Measurements from ENCODE around the gene OPCML.

The OPCML gene

DNA sequence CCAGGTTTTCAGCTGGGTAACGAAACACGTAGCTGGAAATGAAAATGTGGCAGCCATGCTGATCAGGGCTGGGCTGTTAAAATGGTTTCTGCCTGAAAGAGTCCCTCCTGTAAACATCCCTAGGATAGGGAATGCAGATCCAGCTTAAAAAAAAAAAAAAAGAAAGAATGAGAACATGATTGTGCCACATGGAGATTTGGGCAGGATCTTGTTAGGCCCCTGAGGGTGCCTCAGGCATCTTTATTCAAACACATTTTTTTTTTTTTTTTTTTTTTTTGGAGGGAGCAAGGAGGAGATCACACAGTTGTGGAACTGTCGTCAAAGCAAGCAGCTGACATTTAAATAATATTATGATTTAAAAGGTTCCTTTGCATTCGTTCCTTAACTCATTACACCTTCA, 900.3 kb downstream of the OPCML start:
- no peaks in the 10 kb centered on the region for H3K9me3 ChIP-seq (ENCODE audit: control insufficient read depth, insufficient read depth, low read length)
- no peaks in the 10 kb centered on the region for H3K79me2 ChIP-seq (ENCODE audit: control insufficient read depth, low read length)
- no peaks in the 10 kb centered on the region for H3K27me3 ChIP-seq (ENCODE audit: control insufficient read depth, low read length)
- H3F3A ChIP-seq (ENCODE audit: control insufficient read depth, insufficient read depth) = no peaks in the 10 kb centered on the region
- H3K27ac ChIP-seq (ENCODE audit: low read depth, low read length) = no peak overlapping the region
- no peaks in the 10 kb centered on the region for H3K4me1 ChIP-seq (ENCODE audit: control insufficient read depth, low read length)
- H3K4me2 ChIP-seq (ENCODE audit: low read length) = no peak overlapping the region
- no peaks in the 10 kb centered on the region for H3K36me3 ChIP-seq (ENCODE audit: control insufficient read depth, low read length)
- TF ChIP-seq, protein P1, sequence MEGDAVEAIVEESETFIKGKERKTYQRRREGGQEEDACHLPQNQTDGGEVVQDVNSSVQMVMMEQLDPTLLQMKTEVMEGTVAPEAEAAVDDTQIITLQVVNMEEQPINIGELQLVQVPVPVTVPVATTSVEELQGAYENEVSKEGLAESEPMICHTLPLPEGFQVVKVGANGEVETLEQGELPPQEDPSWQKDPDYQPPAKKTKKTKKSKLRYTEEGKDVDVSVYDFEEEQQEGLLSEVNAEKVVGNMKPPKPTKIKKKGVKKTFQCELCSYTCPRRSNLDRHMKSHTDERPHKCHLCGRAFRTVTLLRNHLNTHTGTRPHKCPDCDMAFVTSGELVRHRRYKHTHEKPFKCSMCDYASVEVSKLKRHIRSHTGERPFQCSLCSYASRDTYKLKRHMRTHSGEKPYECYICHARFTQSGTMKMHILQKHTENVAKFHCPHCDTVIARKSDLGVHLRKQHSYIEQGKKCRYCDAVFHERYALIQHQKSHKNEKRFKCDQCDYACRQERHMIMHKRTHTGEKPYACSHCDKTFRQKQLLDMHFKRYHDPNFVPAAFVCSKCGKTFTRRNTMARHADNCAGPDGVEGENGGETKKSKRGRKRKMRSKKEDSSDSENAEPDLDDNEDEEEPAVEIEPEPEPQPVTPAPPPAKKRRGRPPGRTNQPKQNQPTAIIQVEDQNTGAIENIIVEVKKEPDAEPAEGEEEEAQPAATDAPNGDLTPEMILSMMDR (IDR thresholded peaks at IDR 0.05; ENCODE audit: low read depth, low read length, poor library complexity, severe bottlenecking) = no peak
- no peak for TF ChIP-seq EZH2phosphoT487 (IDR thresholded peaks at IDR 0.05; ENCODE audit: borderline replicate concordance, low read length)
- H3K4me3 ChIP-seq (ENCODE audit: low read length) = no peak overlapping the region
- H3K9me2 ChIP-seq (replicated peaks; ENCODE audit: control insufficient read depth, low read length) = no peaks in the 10 kb centered on the region; the same call in 1 of the 2 replicates
- no peaks in the 10 kb centered on the region for H4K20me1 ChIP-seq (ENCODE audit: control insufficient read depth, insufficient read depth, low read depth, low read length)

DNA sequence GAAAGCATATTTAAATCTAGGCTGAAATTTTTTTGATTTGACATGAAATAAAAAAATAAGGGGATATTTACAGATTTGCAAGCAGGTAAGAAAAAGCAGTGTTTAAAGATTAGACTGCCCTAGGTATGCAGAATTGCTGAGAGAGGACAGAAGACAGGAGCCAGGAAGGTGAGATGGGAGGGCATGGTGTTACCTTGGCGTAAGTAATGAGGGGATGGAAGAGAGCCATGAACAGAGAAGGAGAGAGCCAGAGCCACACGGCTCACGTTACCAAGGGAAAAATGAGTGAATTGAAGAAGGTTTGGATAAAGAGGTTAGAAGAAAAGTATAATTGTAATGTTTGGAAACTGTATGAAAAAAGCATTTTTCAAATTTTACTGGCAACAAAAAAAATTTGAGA, 904.3 kb downstream of the OPCML start:
- Histone ChIP-seq H3K27ac (ENCODE audit: low read depth, low read length) (no peak overlapping the region), H3K79me2 (ENCODE audit: control insufficient read depth, low read length) (no peaks in the 10 kb centered on the region), H3K4me1 (ENCODE audit: control insufficient read depth, low read length) (no peaks in the 10 kb centered on the region), H3F3A (ENCODE audit: control insufficient read depth, insufficient read depth) (no peaks in the 10 kb centered on the region), H3K27me3 (ENCODE audit: control insufficient read depth, low read length) (no peaks in the 10 kb centered on the region), H3K9me2 (replicated peaks; ENCODE audit: control insufficient read depth, low read length) (no peaks in the 10 kb centered on the region; the same call in 1 of the 2 replicates), H4K20me1 (ENCODE audit: control insufficient read depth, insufficient read depth, low read depth, low read length) (no peaks in the 10 kb centered on the region), H3K4me3 (ENCODE audit: low read length) (no peak overlapping the region), H3K9me3 (ENCODE audit: control insufficient read depth, insufficient read depth, low read length) (no peaks in the 10 kb centered on the region), H3K36me3 (ENCODE audit: control insufficient read depth, low read length) (no peaks in the 10 kb centered on the region), H3K4me2 (ENCODE audit: low read length) (no peak overlapping the region)
- TF ChIP-seq, protein P1 (IDR thresholded peaks at IDR 0.05; ENCODE audit: low read depth, low read length, poor library complexity, severe bottlenecking) = no peak
- TF ChIP-seq EZH2phosphoT487 (IDR thresholded peaks at IDR 0.05; ENCODE audit: borderline replicate concordance, low read length) = no peak

DNA sequence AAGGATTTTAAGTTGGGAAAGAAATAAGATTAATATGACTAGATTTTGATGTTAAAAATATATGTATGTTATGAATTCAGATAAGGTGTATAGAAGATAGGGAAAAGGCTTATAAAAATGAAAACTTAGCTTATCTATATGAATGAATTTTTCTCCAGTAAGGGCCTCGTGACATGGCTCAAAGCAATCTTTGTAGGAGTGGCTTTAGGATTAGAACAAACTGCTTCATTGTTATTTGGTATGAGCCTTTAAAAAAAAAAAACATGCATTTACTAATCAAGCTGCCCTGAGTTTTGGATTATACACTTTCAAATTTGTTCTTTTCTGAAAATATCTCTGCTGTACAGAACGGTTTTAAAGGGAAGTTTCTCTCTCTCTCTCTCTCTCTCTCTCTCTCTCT, 905.9 kb downstream of the OPCML start:
- Histone ChIP-seq H3K27me3 (ENCODE audit: control insufficient read depth, low read length) (no peaks in the 10 kb centered on the region), H3F3A (ENCODE audit: control insufficient read depth, insufficient read depth) (no peaks in the 10 kb centered on the region), H3K79me2 (ENCODE audit: control insufficient read depth, low read length) (no peaks in the 10 kb centered on the region), H4K20me1 (ENCODE audit: control insufficient read depth, insufficient read depth, low read depth, low read length) (no peaks in the 10 kb centered on the region), H3K4me3 (ENCODE audit: low read length) (no peak overlapping the region), H3K27ac (ENCODE audit: low read depth, low read length) (no peak overlapping the region), H3K4me1 (ENCODE audit: control insufficient read depth, low read length) (no peaks in the 10 kb centered on the region), H3K4me2 (ENCODE audit: low read length) (no peak overlapping the region), H3K9me2 (replicated peaks; ENCODE audit: control insufficient read depth, low read length) (no peaks in the 10 kb centered on the region; the same call in 1 of the 2 replicates), H3K9me3 (ENCODE audit: control insufficient read depth, insufficient read depth, low read length) (no peaks in the 10 kb centered on the region), H3K36me3 (ENCODE audit: control insufficient read depth, low read length) (no peaks in the 10 kb centered on the region)
- TF ChIP-seq EZH2phosphoT487 (IDR thresholded peaks at IDR 0.05; ENCODE audit: borderline replicate concordance, low read length) = no peak
- TF ChIP-seq, protein P1 (IDR thresholded peaks at IDR 0.05; ENCODE audit: low read depth, low read length, poor library complexity, severe bottlenecking) = no peak

Data from DOHH2 (cell line).